Measurements from ENCODE around the gene ADK. TPM values are rescaled to one million over a fixed set of nuclear protein-coding genes. Genes with fewer than 3 reads are reported as not detected.

The ADK gene
- total RNA-seq, 1 donor from 2014 or later, result 53.7 TPM

- Histone ChIP-seq H3K4me3 (ENCODE audit: low read depth, low read length) (no peak overlapping the region), H3K36me3 (ENCODE audit: control insufficient read depth, insufficient read depth, low read length) (no peaks in the 10 kb centered on the region), H3K27me3 (ENCODE audit: control insufficient read depth, insufficient read depth, low read length) (peaks cover 2% of the 10 kb centered on the region)
- DNase-seq (ENCODE audit: low read depth), result no peak
- TF ChIP-seq CTCF (IDR thresholded peaks at IDR 0.05; ENCODE audit: insufficient read depth, low read length, severe bottlenecking), result no peak
- no peak for FAIRE-seq
Observed at GRCh38 chr10:74748468-74749031, 597.5 kb downstream of the ADK start.

- FAIRE-seq (no peak), DNase-seq (ENCODE audit: low read depth) (no peak)
- H3K4me3 ChIP-seq (ENCODE audit: low read depth, low read length), result no peak overlapping the region
- peaks cover 2% of the 10 kb centered on the region for H3K27me3 ChIP-seq (ENCODE audit: control insufficient read depth, insufficient read depth, low read length)
- no peaks in the 10 kb centered on the region for H3K36me3 ChIP-seq (ENCODE audit: control insufficient read depth, insufficient read depth, low read length)
- TF ChIP-seq CTCF (IDR thresholded peaks at IDR 0.05; ENCODE audit: insufficient read depth, low read length, severe bottlenecking), result no peak
Observed at GRCh38 chr10:74750848-74751274, 599.8 kb downstream of the ADK start.

- DNase-seq (ENCODE audit: low read depth) (no peak), FAIRE-seq (no peak)
- no peak for TF ChIP-seq CTCF (IDR thresholded peaks at IDR 0.05; ENCODE audit: insufficient read depth, low read length, severe bottlenecking)
Observed at GRCh38 chr10:74752371-74753040, 601.5 kb downstream of the ADK start.

GRCh38 chr10:74753442-74754211 is 602.6 kb downstream of the ADK start:
- no peak for TF ChIP-seq CTCF (IDR thresholded peaks at IDR 0.05; ENCODE audit: insufficient read depth, low read length, severe bottlenecking)
- Histone ChIP-seq H3K4me3 (ENCODE audit: low read depth, low read length) (no peak overlapping the region), H3K27me3 (ENCODE audit: control insufficient read depth, insufficient read depth, low read length) (peaks cover 2% of the 10 kb centered on the region), H3K36me3 (ENCODE audit: control insufficient read depth, insufficient read depth, low read length) (no peaks in the 10 kb centered on the region)
- FAIRE-seq, result no peak
- DNase-seq (ENCODE audit: low read depth), result no peak

More at GRCh38 chr10:74752371-74753040, 601.5 kb downstream of the ADK start:
- Histone ChIP-seq H3K36me3 (ENCODE audit: control insufficient read depth, insufficient read depth, low read length) (no peaks in the 10 kb centered on the region), H3K27me3 (ENCODE audit: control insufficient read depth, insufficient read depth, low read length) (peaks cover 2% of the 10 kb centered on the region), H3K4me3 (ENCODE audit: low read depth, low read length) (no peak overlapping the region)

GRCh38 chr10:74754381-74754821 is 603.4 kb downstream of the ADK start:
- no peak overlapping the region for H3K4me3 ChIP-seq (ENCODE audit: low read depth, low read length)
- no peak for TF ChIP-seq CTCF (IDR thresholded peaks at IDR 0.05; ENCODE audit: insufficient read depth, low read length, severe bottlenecking)
- no peak for FAIRE-seq
- DNase-seq (ENCODE audit: low read depth), result no peak
- peaks cover 2% of the 10 kb centered on the region for H3K27me3 ChIP-seq (ENCODE audit: control insufficient read depth, insufficient read depth, low read length)
- no peaks in the 10 kb centered on the region for H3K36me3 ChIP-seq (ENCODE audit: control insufficient read depth, insufficient read depth, low read length)

All from bronchial epithelial cell (primary cell).